NCI-H446 treated with DMSO at 0.1 percent for 48 hours (cell line): ENCODE data around the gene ZNF658.
"Not testable (repeated sequence)": the region's sequence is repeated elsewhere in the genome, so short reads cannot be mapped to it uniquely, and the experiment has no call there.

Experiments
- DNase-seq: peaks from one replicate; lab custom pipeline; 2025; lab: John Stamatoyannopoulos, UW

The ZNF658 gene

GRCh38 chr9:66900490-66901131 lies at the start of gene ZNF658:
Gene ZNF658 (plus strand): TSS chr9:66900725. CDS start chr9:66903562, 2,837 bp downstream.
- not testable (repeated sequence) for DNase-seq

DNA sequence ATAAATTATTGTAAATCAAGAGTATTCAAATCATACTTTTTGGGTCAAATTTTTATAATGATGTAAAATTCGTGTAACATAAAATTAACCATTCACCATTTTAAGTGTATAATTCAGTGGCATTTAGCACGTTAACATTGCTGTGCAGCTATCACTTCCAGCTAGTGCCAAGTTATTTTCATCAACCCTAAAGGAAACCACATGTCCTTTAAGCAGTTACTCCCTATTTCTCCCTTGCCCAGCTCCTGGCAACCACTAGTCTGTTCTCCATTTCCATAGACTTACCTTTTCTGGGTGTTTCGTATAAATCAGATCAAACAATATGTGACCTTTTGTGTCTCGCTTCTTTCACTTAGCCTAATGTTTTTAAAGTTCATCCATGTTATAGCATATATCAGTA lies 38.8 kb upstream of the ZNF658 start:
- not testable (repeated sequence) for DNase-seq

DNA sequence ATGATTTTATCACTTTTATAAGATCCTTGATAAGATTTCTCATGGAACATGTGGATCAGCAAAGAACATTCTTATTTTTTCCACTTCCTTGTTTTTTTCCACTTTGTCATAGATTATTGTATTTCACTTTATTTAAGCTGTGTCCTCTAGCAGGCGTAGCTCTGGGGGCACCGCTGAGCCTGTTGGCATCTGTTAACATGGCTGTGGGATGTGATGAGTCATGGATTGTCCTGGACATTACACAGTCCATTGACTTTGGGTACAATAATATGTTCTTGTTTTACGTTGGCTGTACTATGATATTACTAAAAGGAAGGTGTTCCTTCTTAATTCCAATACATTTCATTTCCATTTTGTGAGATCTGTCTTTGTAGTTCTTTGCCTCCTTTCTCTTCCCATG lies 31.9 kb upstream of the ZNF658 start:
- DNase-seq: not testable (repeated sequence)

- DNase-seq: not testable (repeated sequence)
Measured at GRCh38 chr9:66880605-66881004, 19.9 kb upstream of the ZNF658 start.

DNA sequence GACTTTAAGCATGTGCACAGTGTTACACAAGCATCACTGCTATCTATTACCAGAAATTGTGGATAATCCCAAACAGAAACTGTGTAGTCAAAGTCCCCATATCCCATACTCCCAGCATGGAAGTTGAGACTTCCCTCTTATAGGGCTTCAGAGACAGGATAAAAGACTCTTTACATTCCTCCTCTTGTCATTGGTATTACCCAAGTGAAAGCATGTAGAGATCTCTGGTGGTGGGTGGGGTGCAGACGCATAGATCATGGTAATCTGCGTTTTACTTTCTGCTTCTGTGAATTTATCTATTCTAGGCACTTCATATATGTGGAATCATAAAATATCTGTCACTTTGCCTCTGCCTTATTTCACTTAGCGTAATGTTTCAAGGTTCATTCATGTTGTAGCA lies 18.7 kb upstream of the ZNF658 start:
- DNase-seq: not testable (repeated sequence)

DNA sequence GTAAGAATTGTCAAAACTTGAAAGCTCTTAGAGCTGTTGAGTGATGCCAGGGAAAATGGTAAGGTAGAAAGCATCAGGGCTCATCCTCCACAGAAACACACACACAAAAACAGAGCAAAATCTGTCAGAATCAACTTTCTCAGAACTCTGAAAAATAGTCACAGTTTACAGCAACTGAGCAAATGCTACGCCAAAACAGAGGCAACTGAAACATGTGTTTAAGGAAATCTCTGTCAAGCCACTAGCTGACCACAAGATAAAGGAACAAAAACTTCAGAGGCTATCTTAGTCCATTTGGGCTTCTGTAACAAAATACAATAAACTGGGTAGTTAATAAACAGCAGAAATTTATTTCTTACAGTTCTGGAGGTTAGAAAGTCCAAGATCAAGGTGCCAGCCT lies 10.2 kb upstream of the ZNF658 start:
- not testable (repeated sequence) for DNase-seq

- not testable (repeated sequence) for DNase-seq
Measured at GRCh38 chr9:66901141-66901540, 616 bp downstream of the ZNF658 start.

GRCh38 chr9:66909560-66909959 lies 9.0 kb downstream of the ZNF658 start:
- not testable (repeated sequence) for DNase-seq

GRCh38 chr9:66920072-66920471 lies 19.5 kb downstream of the ZNF658 start:
- not testable (repeated sequence) for DNase-seq

GRCh38 chr9:66936194-66936870 lies 35.8 kb downstream of the ZNF658 start:
- not testable (repeated sequence) for DNase-seq

DNA sequence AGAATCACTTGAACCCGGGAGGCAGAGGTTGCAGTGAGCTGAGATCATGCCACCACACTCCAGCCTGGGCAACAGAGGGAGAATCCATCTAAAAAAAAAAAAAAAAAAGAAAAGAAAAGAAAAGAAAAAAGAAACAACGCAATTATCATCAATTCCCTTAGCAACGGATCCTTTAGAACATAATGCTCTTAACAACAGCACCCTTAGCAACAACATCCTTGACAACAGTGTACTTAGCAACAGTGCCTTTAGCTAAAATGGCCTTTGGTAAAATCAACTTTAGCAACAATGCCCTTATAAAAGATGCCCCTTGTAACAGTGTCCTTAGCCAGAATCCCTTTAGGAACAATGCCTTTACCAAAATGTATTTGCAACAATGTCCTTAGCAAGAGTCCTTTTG lies 37.1 kb downstream of the ZNF658 start:
- DNase-seq: not testable (repeated sequence)

DNA sequence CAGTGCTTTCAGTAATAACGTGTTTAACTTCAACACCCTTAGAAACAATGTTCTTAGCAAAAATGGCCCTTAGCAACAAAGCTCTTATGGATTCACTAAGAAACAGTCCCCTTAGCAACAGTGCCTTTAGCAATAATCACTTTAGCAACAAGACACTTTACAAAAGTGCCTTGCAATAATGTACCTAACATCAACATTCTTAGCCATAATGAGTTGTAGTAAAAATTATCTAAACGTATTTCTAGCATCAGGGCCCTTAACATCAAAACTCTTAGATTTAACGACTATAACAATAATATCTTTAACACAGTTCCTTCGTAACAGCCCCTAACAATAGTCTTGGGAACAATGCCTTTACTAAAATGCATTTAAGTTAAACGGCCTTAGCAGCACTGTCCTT lies 37.8 kb downstream of the ZNF658 start:
- DNase-seq: not testable (repeated sequence)

DNA sequence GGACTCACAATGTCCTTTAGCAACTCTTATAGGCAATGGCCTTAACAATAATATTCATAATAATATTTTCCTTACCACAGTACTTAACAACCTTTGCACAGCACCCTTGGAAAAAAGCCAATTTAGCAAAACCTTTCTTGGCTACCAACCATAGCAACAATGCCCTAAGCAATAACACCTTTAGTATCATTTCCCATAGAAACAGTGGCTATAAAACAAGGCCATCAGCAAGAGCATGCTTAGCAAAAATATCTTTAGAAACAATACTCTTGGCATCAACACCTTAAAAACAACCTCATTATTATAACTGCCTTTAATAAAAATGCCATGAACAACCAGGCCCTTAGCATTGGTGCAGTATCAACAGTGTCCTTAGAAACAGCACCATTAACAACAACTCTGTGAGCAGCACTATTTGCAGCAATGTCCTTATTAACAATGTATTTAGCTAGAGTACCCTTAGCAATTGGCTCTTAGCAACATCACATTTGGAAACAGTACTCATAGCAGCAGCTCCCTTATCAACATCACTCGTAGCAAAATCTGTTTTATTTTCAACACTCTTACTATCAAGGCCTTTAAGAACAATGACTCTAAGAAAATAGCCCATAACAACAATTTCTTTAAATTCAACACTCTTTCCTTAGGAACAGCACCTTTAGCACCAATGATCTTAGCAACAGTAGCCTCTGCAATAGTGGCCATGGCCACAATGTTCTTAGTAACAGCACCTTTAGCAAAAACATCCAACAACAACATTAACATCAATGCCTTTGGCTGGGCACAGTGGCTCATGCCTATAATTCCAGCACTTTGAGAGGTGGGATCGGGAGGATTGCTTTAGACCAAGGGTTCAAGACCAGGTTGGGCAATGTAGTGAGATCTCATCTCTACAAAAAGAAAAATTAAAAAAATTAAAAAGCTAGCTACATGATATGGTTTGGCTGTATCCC lies 39.6 kb downstream of the ZNF658 start:
- not testable (repeated sequence) for DNase-seq

DNA sequence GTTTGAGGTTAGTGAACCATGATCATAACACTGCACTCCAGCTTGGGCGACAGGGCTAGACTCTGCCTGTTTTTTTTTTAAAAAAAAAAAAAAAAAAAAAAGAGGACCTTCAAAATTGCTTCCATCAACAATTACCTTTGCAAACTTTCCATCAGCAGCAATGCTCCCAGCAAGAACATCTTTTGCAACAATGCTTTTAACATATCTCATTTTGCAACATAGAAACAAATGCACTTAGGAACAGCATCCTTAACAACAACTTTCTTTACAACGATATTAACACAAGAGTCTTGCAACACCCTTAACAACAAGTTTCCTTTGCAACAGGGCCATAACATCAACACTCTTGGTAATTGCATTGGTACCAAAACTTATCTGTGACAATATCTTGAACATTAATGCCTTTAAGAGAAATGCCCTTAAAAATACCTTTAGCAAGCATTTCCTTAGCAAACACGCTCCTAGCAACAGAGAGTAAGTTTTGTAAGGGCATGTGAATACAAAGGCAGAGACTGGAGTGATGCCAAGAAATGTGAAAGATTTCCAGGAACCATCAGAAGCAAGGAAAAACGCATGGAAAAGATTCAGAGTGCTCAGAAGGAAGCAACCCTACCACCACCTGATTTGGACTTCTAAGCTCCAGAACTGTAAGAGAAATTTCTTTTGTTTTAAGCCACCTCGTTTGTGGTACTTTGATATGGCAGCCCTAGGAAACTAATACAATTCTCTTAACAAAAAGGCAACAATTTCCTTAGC lies 42.1 kb downstream of the ZNF658 start:
- not testable (repeated sequence) for DNase-seq

DNA sequence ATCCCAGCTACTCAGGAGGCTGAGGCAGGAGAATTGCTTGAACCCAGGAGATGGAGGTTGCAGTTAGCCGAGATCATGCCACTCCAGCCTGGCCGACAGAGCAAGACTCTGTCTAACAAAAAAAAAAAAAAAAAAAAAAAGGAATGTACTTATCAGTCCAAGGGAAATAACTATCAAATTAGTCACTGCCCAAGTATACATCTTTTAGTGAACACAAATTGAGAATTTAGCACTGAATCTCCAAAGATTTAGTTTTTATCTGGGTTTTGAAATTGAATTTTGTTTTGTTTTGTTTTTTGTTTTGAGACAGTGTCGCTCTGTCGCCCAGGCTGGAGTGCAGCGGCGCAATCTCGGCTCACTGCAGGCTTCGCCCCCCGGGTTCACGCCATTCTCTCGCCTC lies 52.1 kb downstream of the ZNF658 start:
- DNase-seq: not testable (repeated sequence)
